PC-9 (cell line): ENCODE results near the gene COL4A5. TPM values are rescaled to one million over a fixed set of nuclear protein-coding genes. Genes with fewer than 3 reads are reported as not detected.

Experiments
- BruUV-seq: library from RNA; stranded (reverse); fragments of 400-500 nt; replicated peaks from 2 replicates; lab custom pipeline; 2021; lab: Mats Ljungman, UMichigan
- CTCF ChIA-PET: fragments of 300-600 bp; sonication (Branson Sonifier 250); formaldehyde crosslinking; loops from one replicate; lab custom pipeline; 2022; ENCODE audit warnings: antibody characterized with exemption; lab: Charles Lee
- POLR2A ChIA-PET: fragments of 300-600 bp; sonication (Branson Sonifier 250); formaldehyde crosslinking; loops from one replicate; lab custom pipeline; 2022; ENCODE audit warnings: antibody characterized with exemption; ENCODE audit not compliant: unreplicated experiment; lab: Charles Lee
- DNase-seq, 2 experiments: peaks; one replicate each; pipeline versions ENCODE4 v3.0.0 to v3.0.0-alpha.2; 2015 to 2022; ENCODE audit warnings: mixed read lengths in 1 of 2
- H2AFZ ChIP-seq: fragments of 200-600 bp; sonication (generic); 2 replicates; pipeline ENCODE4 v1.8.1; 2017; ENCODE audit warnings: antibody characterized with exemption
- H3F3A ChIP-seq: fragments of 200-600 bp; sonication (generic); 2 replicates; pipeline ENCODE4 v1.8.1; 2017; ENCODE audit warnings: antibody characterized with exemption, mild to moderate bottlenecking, low read depth; ENCODE audit not compliant: insufficient read depth
- H3K27ac ChIP-seq: fragments of 200-600 bp; sonication (generic); 2 replicates; pipeline ENCODE4 v1.6.1; 2016; ENCODE audit warnings: mixed run types
- H3K27me3 ChIP-seq: fragments of 200-600 bp; sonication (generic); 2 replicates; pipeline ENCODE4 v1.6.1; 2016; ENCODE audit warnings: low read depth, mixed run types; ENCODE audit not compliant: insufficient read depth
- H3K36me3 ChIP-seq: fragments of 200-600 bp; sonication (generic); 2 replicates; pipeline ENCODE4 v1.6.1; 2016; ENCODE audit warnings: low read depth, mixed run types
- H3K4me1 ChIP-seq: fragments of 200-600 bp; sonication (generic); replicated peaks from 2 replicates; pipeline ENCODE4 v1.6.1; 2016; ENCODE audit warnings: mixed run types; ENCODE audit not compliant: insufficient read depth
- H3K4me2 ChIP-seq: fragments of 200-600 bp; sonication (generic); 2 replicates; pipeline ENCODE4 v1.6.1; 2017; ENCODE audit warnings: mixed run types
- H3K4me3 ChIP-seq: fragments of 200-600 bp; sonication (generic); 2 replicates; pipeline ENCODE4 v1.6.1; 2016; ENCODE audit warnings: mixed run types
- H3K79me2 ChIP-seq: fragments of 200-600 bp; sonication (generic); 2 replicates; pipeline ENCODE4 v1.6.1; 2017; ENCODE audit warnings: low read depth, mixed run types
- H3K9me2 ChIP-seq: fragments of 200-600 bp; sonication (generic); 2 replicates; pipeline ENCODE4 v1.8.1; 2017; ENCODE audit warnings: mild to moderate bottlenecking; ENCODE audit not compliant: insufficient read depth
- H3K9me3 ChIP-seq: fragments of 200-600 bp; sonication (generic); 2 replicates; pipeline ENCODE4 v1.8.1; 2016; ENCODE audit warnings: low read depth; ENCODE audit not compliant: insufficient read depth
- H4K20me1 ChIP-seq: fragments of 200-600 bp; sonication (generic); 2 replicates; pipeline ENCODE4 v1.8.1; 2017; ENCODE audit not compliant: insufficient read depth
- CTCF ChIP-seq: fragments of 200-600 bp; sonication (generic); conservative IDR thresholded peaks from 2 replicates; pipeline ENCODE4 v1.6.1; 2017; ENCODE audit warnings: mixed run types, antibody characterized with exemption, mild to moderate bottlenecking, moderate library complexity
- EZH2 ChIP-seq: fragments of 200-600 bp; sonication (generic); IDR thresholded peaks from 2 replicates; pipeline ENCODE4 v1.8.0; 2017; ENCODE audit warnings: antibody characterized with exemption, low read depth
- intact Hi-C: fragments of 100-400 bp; cut with micrococcal nuclease; formaldehyde crosslinking; loops from one replicate; pipeline ENCODE4 v1.10.0; 2022; ENCODE audit not compliant: unreplicated experiment
- total RNA-seq: library from RNA; stranded (reverse); gene quantifications from 2 replicates; pipeline ENCODE4 v1.2.3, GENCODE V29; 2021

Gene COL4A5
- total RNA-seq, 1 experiment from 2014 or later = 82.3 TPM

- CTCF ChIA-PET = interaction anchor here (0.5 kb wide), 1 partner anchor 19 kb away, joined by 13 read pairs; no protein-coding TSS in a partner anchor
- POLR2A ChIA-PET = no interaction called here
Measured at GRCh38 chrX:108527724-108528123, 88.1 kb downstream of the COL4A5 start.

DNA sequence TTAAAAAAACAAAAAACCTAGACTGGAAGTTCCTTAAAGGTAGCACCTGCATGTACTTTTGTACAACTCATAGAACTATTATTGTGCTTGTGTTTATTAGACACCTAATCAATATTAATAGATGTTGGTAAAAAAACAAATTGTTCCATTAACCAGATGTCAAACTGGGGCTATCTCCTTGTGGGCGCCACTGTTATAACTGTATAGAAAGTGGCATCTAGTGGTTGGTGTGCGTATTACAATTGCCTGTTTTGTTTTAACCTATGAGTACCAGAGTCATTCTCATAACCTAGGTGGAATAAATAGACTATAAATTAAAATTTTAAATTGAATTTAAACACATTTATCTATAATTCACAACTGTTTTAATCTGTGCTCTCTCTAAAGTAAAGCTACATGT lies 97.4 kb downstream of the COL4A5 start:
- DNase-seq = peak; percentile 8 to 55
- intact Hi-C loops = loop anchor here (1.0 to 10.0 kb wide), 5 partner anchors 232 to 446 kb away; partner anchors contain the start of genes ATG4A and PSMD10
- BruUV-seq = no TSS peak

More at GRCh38 chrX:108527724-108528123, 88.1 kb downstream of the COL4A5 start:
- Histone ChIP-seq H3K9me2 (0 out of 2 replicates have a peak, but pooled peaks cover 4% of the 10 kb centered on the region), H3K36me3 (0 out of 2 replicates have a peak, but pooled peaks cover 7% of the 10 kb centered on the region), H3K4me2 (no peak overlapping the region), H2AFZ (no peak overlapping the region), H3K4me3 (no peak overlapping the region), H3K27ac (no peak overlapping the region), H3K27me3 (no peaks in the 10 kb centered on the region), H3K9me3 (peaks cover 4% of the 10 kb centered on the region), H3K79me2 (no peaks in the 10 kb centered on the region), H4K20me1 (no peaks in the 10 kb centered on the region), H3K4me1 (no peaks in the 10 kb centered on the region), H3F3A (no peaks in the 10 kb centered on the region)
- TF ChIP-seq EZH2 (no peak), CTCF (no peak)
- no peak for DNase-seq
- intact Hi-C loops = no loop called here
- BruUV-seq = no TSS peak

DNA sequence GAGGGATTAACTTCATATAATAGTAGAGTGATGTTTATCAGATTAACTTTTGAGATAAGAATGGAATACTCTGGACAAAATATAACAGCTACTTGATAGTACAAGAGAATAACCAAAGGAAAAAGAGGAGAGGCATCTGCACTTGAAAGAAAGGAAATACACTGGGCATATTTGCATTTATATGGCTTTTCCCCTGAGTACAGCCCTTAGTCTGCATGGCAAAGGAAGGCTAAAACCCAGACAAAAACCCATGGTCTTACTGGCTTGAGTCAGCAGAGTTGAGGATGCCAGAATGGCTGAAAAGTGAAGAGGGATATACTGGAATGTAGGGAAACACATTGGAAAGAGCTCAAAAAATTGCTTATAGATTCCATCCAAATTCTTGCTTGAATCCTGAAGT lies 101.6 kb downstream of the COL4A5 start:
- DNase-seq = no peak
- Histone ChIP-seq H3K9me3 (no peaks in the 10 kb centered on the region), H3K27me3 (no peaks in the 10 kb centered on the region), H3K4me1 (no peaks in the 10 kb centered on the region), H4K20me1 (no peaks in the 10 kb centered on the region), H3F3A (no peaks in the 10 kb centered on the region), H3K9me2 (no peaks in the 10 kb centered on the region), H3K27ac (no peak overlapping the region), H2AFZ (no peak overlapping the region), H3K4me2 (no peak overlapping the region), H3K36me3 (no peaks in the 10 kb centered on the region), H3K4me3 (no peak overlapping the region), H3K79me2 (no peaks in the 10 kb centered on the region)
- intact Hi-C loops = no loop called here
- POLR2A ChIA-PET = no interaction called here
- CTCF ChIA-PET = no interaction called here
- TF ChIP-seq CTCF (no peak), EZH2 (no peak)
- no TSS peak for BruUV-seq

More for the DNA sequence above, 97.4 kb downstream of the COL4A5 start:
- Histone ChIP-seq H2AFZ (no peak overlapping the region), H3K27ac (no peak overlapping the region), H3K9me3 (no peaks in the 10 kb centered on the region; the same call in none of the 2 replicates), H4K20me1 (no peaks in the 10 kb centered on the region), H3F3A (no peaks in the 10 kb centered on the region), H3K79me2 (no peaks in the 10 kb centered on the region), H3K9me2 (no peaks in the 10 kb centered on the region), H3K4me3 (no peak overlapping the region), H3K27me3 (no peaks in the 10 kb centered on the region), H3K36me3 (no peaks in the 10 kb centered on the region), H3K4me2 (no peak overlapping the region), H3K4me1 (no peaks in the 10 kb centered on the region)
- TF ChIP-seq CTCF (peak; percentile 92), EZH2 (no peak)
- ChIA-PET CTCF (interaction anchor here (1.2 to 1.4 kb wide), 2 partner anchors 313 to 337 kb away, joined by 4 read pairs; no protein-coding TSS in a partner anchor), POLR2A (no interaction called here)
